Endothelial cell of umbilical vein (primary cell): ENCODE results near the gene UPP1. TPM values are rescaled to one million over a fixed set of nuclear protein-coding genes. Genes with fewer than 3 reads are reported as not detected.

ENCODE experiments used
- BruUV-seq: library from RNA; stranded (reverse); fragments of 400-500 nt; replicated peaks from 2 replicates; lab custom pipeline; 2021; lab: Mats Ljungman, UMichigan
- CTCF ChIA-PET: fragments of 300-600, 350-600 bp; sonication (Branson Sonifier 250); formaldehyde crosslinking; loops from one replicate; lab custom pipeline; 2021; ENCODE audit warnings: antibody characterized with exemption, inconsistent platforms; lab: Charles Lee
- POLR2A ChIA-PET: fragments of 300-600, 350-600 bp; sonication (Branson Sonifier 250); formaldehyde crosslinking; loops from one replicate; lab custom pipeline; 2021; ENCODE audit warnings: antibody characterized with exemption, inconsistent platforms; lab: Charles Lee
- DNase-seq: peaks from one replicate; pipeline ENCODE4 v3.0.0-alpha.2; 2011; ENCODE audit warnings: low read depth, low spot score
- FAIRE-seq: peaks from 2 replicates; lab custom pipeline; 2011; peaks lifted over from hg19 to GRCh38; lab: Jason Lieb, UNC
- H2AFZ ChIP-seq: 2 replicates; pipeline ENCODE4 v1.6.0; 2012; ENCODE audit warnings: low read depth, low read length, control low read depth, inconsistent platforms
- H3K27ac ChIP-seq: 2 replicates; pipeline ENCODE4 v1.5.1; 2011; ENCODE audit warnings: low read depth, mild to moderate bottlenecking, control low read depth, low read length, moderate library complexity; ENCODE audit not compliant: insufficient read depth
- H3K27me3 ChIP-seq, 2 experiments: 2 replicates each; pipeline versions ENCODE4 v1.6.0 to v1.6.1; 2011; ENCODE audit warnings: low read length in 2 of 2, mixed read lengths in 1 of 2; ENCODE audit not compliant: control insufficient read depth in 2 of 2, insufficient read depth in 2 of 2
- H3K36me3 ChIP-seq, 2 experiments: 2 replicates in 1 of 2; 3 replicates in 1 of 2; pipeline ENCODE4 v1.5.1; 2011; ENCODE audit warnings: low read length in 2 of 2, mild to moderate bottlenecking in 1 of 2, moderate library complexity in 1 of 2; ENCODE audit not compliant: control insufficient read depth in 2 of 2, insufficient read depth in 2 of 2; ENCODE audit errors: extremely low read depth in 1 of 2
- H3K4me1 ChIP-seq: 3 replicates; pipeline ENCODE4 v1.5.1; 2011; ENCODE audit warnings: mild to moderate bottlenecking, low read length; ENCODE audit not compliant: control insufficient read depth, insufficient read depth; ENCODE audit errors: extremely low read depth
- H3K4me2 ChIP-seq: 2 replicates; pipeline ENCODE4 v1.6.1; 2011; ENCODE audit warnings: low read length, control low read depth, mixed read lengths; ENCODE audit not compliant: insufficient read depth
- H3K4me3 ChIP-seq, 3 experiments: fragments of 200-600 bp in 1 of 3; sonication (generic), shearing (Covaris generic) in 1 of 3; replicated peaks in 1 of 3; 2 replicates each; pipeline ENCODE4 v1.5.1; 2011 to 2016; ENCODE audit warnings: control low read depth in 3 of 3, low read length in 3 of 3, mild to moderate bottlenecking in 2 of 3, inconsistent platforms in 1 of 3, low read depth in 1 of 3, moderate library complexity in 1 of 3; ENCODE audit not compliant: insufficient read depth in 1 of 3
- H3K79me2 ChIP-seq: 2 replicates; pipeline ENCODE4 v1.6.0; 2012; ENCODE audit warnings: low read length, inconsistent platforms; ENCODE audit not compliant: control insufficient read depth, insufficient read depth
- H3K9ac ChIP-seq: replicated peaks from 2 replicates; pipeline ENCODE3; 2011; ENCODE audit warnings: low read length, control low read depth; ENCODE audit not compliant: insufficient read depth; ENCODE audit errors: extremely low read depth
- H3K9me1 ChIP-seq: replicated peaks from 3 replicates; pipeline ENCODE4 v1.6.0; 2011; ENCODE audit warnings: mild to moderate bottlenecking, low read length; ENCODE audit not compliant: control insufficient read depth, insufficient read depth; ENCODE audit errors: extremely low read depth
- H3K9me3 ChIP-seq: replicated peaks from 2 replicates; pipeline ENCODE4 v1.5.1; 2012; ENCODE audit warnings: low read length, inconsistent platforms; ENCODE audit not compliant: control insufficient read depth, insufficient read depth
- H4K20me1 ChIP-seq: replicated peaks from 2 replicates; pipeline ENCODE3; 2011; ENCODE audit warnings: mild to moderate bottlenecking, low read length; ENCODE audit not compliant: control insufficient read depth, insufficient read depth; ENCODE audit errors: extremely low read depth
- CTCF ChIP-seq, 2 donors: IDR thresholded peaks; 1 replicate in 1 of 2; 2 replicates in 1 of 2; pipeline ENCODE4 v1.5.1; 2011; ENCODE audit warnings: low read length in 2 of 2, mild to moderate bottlenecking in 2 of 2, moderate library complexity in 2 of 2, control low read depth in 1 of 2, inconsistent platforms in 1 of 2, low read depth in 1 of 2; ENCODE audit not compliant: insufficient read depth in 1 of 2; ENCODE audit errors: extremely low read depth in 1 of 2
- EZH2 ChIP-seq: IDR thresholded peaks from 2 replicates; pipeline ENCODE4 v1.6.1; 2012; ENCODE audit warnings: borderline replicate concordance, low read depth, mild to moderate bottlenecking, moderate library complexity, low read length, inconsistent platforms; ENCODE audit not compliant: severe bottlenecking
- FOS ChIP-seq: IDR thresholded peaks from 2 replicates; pipeline ENCODE4 v1.6.1; 2011; ENCODE audit warnings: mild to moderate bottlenecking, low read length, moderate library complexity, borderline replicate concordance; ENCODE audit not compliant: insufficient read depth
- JUN ChIP-seq: IDR thresholded peaks from 2 replicates; pipeline ENCODE4 v1.6.1; 2011; ENCODE audit warnings: borderline replicate concordance, low read depth; ENCODE audit not compliant: insufficient read length, insufficient read depth
- POLR2AphosphoS5 ChIP-seq: IDR thresholded peaks from 2 replicates; pipeline ENCODE4 v1.6.1; 2012; ENCODE audit warnings: low read depth, mild to moderate bottlenecking, control low read depth, low read length, moderate library complexity; ENCODE audit not compliant: insufficient read depth
- dilution Hi-C: fragments of 300-500 bp; cut with MboI; formaldehyde crosslinking; loops from one replicate; pipeline ENCODE4 v1.15.0; 2019; ENCODE audit warnings: low sequenced_read_pairs; ENCODE audit not compliant: extremely low pct_ligation_motif_present
- intact Hi-C: fragments of 100-400 bp; cut with micrococcal nuclease; formaldehyde crosslinking; loops from one replicate; pipeline ENCODE4 v1.10.0; 2022
- polyA plus RNA-seq, 4 experiments: library from polyadenylated mRNA; depleted of rRNA in 3 of 4; stranded (reverse) in 3 of 4; unstranded in 1 of 4; fragments of >200 nt; gene quantifications; 2 replicates each; pipeline versions ENCODE4 v1.2.1 to v1.2.3, GENCODE V29; 2011 to 2012; ENCODE audit warnings: missing spikeins in 1 of 4
- total RNA-seq: library from RNA; stranded (reverse); gene quantifications from 2 replicates; pipeline ENCODE4 v1.2.3, GENCODE V29; 2021

Gene UPP1
- total and polyA plus RNA-seq, 2 donors (not counting 3 experiments of a cell fraction or from before 2014, with no cell fraction given) = 60.7 to 66.0 TPM

- TF ChIP-seq POLR2AphosphoS5 (no peak), EZH2 (no peak), CTCF (IDR thresholded peaks at IDR 0.05; ENCODE audit: extremely low read depth in 1 of 2, insufficient read depth in 1 of 2, low read depth in 1 of 2, low read length in 2 of 2) (no peak), JUN (no peak), FOS (no peak)
- peaks cover 0 to 2% of the 10 kb centered on the region in 2 experiments for H3K36me3 ChIP-seq
- H3K9me1 ChIP-seq = no peaks in the 10 kb centered on the region
- no peak overlapping the region for H3K4me2 ChIP-seq
- H3K79me2 ChIP-seq = no peaks in the 10 kb centered on the region
- H4K20me1 ChIP-seq = no peaks in the 10 kb centered on the region
- H3K27me3 ChIP-seq = no peaks in the 10 kb centered on the region
- H3K4me3 ChIP-seq = no peak overlapping the region
- no TSS peak for BruUV-seq
- FAIRE-seq (no peak), DNase-seq (no peak)
- intact Hi-C loops = loop anchor here (5.0 to 10.0 kb wide), 2 partner anchors 222 to 849 kb away; no protein-coding TSS in a partner anchor
- ChIA-PET POLR2A (no interaction called here), CTCF (interaction anchor here (1.2 to 3.2 kb wide), 2 partner anchors 122 to 125 kb away, joined by 3 to 13 read pairs; no protein-coding TSS in a partner anchor)
- H3K9ac ChIP-seq = no peak overlapping the region
- H3K4me1 ChIP-seq = no peaks in the 10 kb centered on the region
- H3K9me3 ChIP-seq = no peaks in the 10 kb centered on the region
- no peak overlapping the region for H2AFZ ChIP-seq
- dilution Hi-C loops = no loop called here
- H3K27ac ChIP-seq = no peak overlapping the region
These were observed 25.1 kb downstream of the UPP1 start for GRCh38 chr7:48114115-48114514.
